HFFc6 (cell line): ENCODE results near the gene AGPAT3. TPM values are rescaled to one million over a fixed set of nuclear protein-coding genes. Genes with fewer than 3 reads are reported as not detected.

Experiments used
- DNase-seq: peaks from one replicate; pipeline ENCODE4 v3.0.0-alpha.2; 2018
- H3K27ac Mint-ChIP-seq: 2 replicates; pipeline ENCODE4 v1.8.0; 2020; ENCODE audit warnings: mild to moderate bottlenecking, mixed read lengths
- H3K27me3 Mint-ChIP-seq: 2 replicates; pipeline ENCODE4 v1.8.0; 2021; ENCODE audit warnings: mild to moderate bottlenecking, moderate library complexity, mixed read lengths; ENCODE audit not compliant: insufficient read depth
- H3K36me3 Mint-ChIP-seq: 2 replicates; pipeline ENCODE4 v1.8.0; 2021; ENCODE audit warnings: low read depth, mixed read lengths
- H3K4me1 Mint-ChIP-seq: 2 replicates; pipeline ENCODE4 v1.8.0; 2020; ENCODE audit warnings: low read depth, mixed read lengths
- H3K4me3 Mint-ChIP-seq: 2 replicates; pipeline ENCODE4 v1.8.0; 2020; ENCODE audit warnings: mild to moderate bottlenecking, moderate library complexity, mixed read lengths
- H3K9me3 Mint-ChIP-seq: 2 replicates; pipeline ENCODE4 v1.8.0; 2020; ENCODE audit warnings: mild to moderate bottlenecking, mixed read lengths
- total RNA-seq, 6 experiments: library from RNA; stranded (reverse); fragmentation: NEBNext Ultra II Directional; extraction: Animal tissue kit (Norgen Biotek cat#: 25700); gene quantifications; 2 replicates in 1 of 6; 3 replicates in 5 of 6; pipeline ENCODE4 v1.2.3, GENCODE V29; 2021
- TF ChIP-seq, protein P1 (sequence below): fragments of 200-600 bp; sonication (generic); IDR thresholded peaks from 2 replicates; pipeline ENCODE4 v1.5.0; 2021; ENCODE audit warnings: antibody characterized with exemption, mild to moderate bottlenecking

AGPAT3 gene
- total RNA-seq, 6 experiments from 2014 or later = 94.6 to 114 (median 97.8) TPM

GRCh38 chr21:43903451-43904091 is 38.5 kb downstream of the AGPAT3 start:
- no peak overlapping the region for H3K27ac Mint-ChIP-seq
- peaks cover 2% of the 10 kb centered on the region for H3K27me3 Mint-ChIP-seq
- TF ChIP-seq, protein P1, sequence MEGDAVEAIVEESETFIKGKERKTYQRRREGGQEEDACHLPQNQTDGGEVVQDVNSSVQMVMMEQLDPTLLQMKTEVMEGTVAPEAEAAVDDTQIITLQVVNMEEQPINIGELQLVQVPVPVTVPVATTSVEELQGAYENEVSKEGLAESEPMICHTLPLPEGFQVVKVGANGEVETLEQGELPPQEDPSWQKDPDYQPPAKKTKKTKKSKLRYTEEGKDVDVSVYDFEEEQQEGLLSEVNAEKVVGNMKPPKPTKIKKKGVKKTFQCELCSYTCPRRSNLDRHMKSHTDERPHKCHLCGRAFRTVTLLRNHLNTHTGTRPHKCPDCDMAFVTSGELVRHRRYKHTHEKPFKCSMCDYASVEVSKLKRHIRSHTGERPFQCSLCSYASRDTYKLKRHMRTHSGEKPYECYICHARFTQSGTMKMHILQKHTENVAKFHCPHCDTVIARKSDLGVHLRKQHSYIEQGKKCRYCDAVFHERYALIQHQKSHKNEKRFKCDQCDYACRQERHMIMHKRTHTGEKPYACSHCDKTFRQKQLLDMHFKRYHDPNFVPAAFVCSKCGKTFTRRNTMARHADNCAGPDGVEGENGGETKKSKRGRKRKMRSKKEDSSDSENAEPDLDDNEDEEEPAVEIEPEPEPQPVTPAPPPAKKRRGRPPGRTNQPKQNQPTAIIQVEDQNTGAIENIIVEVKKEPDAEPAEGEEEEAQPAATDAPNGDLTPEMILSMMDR = no peak
- no peaks in the 10 kb centered on the region for H3K9me3 Mint-ChIP-seq
- peaks cover 19% of the 10 kb centered on the region; the same call in 1 of the 2 replicates for H3K4me1 Mint-ChIP-seq
- no peak overlapping the region for H3K4me3 Mint-ChIP-seq
- no peak for DNase-seq
- peaks cover 30% of the 10 kb centered on the region for H3K36me3 Mint-ChIP-seq

GRCh38 chr21:43904331-43904781 is 39.3 kb downstream of the AGPAT3 start:
- Mint-ChIP-seq H3K4me1 (peaks cover 19% of the 10 kb centered on the region; the same call in 1 of the 2 replicates), H3K36me3 (peaks cover 26% of the 10 kb centered on the region), H3K27ac (no peak overlapping the region), H3K9me3 (no peaks in the 10 kb centered on the region), H3K4me3 (no peak overlapping the region), H3K27me3 (peaks cover 2% of the 10 kb centered on the region)
- TF ChIP-seq, protein P1 = no peak
- no peak for DNase-seq

DNA sequence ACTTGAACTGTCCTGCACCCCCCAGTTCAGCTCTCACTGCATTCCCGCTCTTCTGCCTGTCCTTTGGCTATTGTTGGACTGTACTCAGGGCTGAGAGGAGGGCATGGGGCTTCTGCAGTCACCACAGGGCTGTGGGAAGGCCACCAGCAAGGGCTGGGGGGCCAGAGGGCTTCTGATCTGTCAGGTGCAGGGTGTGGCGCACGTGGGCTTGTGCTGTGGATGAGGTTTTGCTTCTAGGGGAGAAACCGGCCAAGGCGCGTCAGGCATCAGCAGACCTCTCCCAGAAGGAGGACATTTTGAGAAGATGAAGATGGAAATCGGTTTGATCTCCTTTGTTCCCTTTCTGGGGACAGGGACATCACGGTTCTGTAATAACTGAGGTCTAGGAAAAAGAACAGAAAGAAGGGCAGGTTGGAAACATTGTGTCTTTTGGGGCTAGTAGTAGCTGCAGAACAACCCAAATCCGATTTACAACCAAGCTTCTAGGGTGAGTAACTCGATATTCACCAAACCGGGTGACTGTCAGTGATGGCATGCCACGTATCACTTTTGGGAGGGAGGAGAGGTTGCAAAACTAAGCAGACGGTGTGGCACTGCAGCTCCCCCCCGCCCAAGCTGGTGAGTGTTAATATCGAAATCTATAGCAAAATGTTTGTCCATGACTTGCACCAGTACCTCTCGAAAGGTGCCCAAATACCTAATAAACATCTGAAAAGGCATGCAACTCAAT is 40.9 kb downstream of the AGPAT3 start:
- no peak for DNase-seq
- H3K36me3 Mint-ChIP-seq = peaks cover 20% of the 10 kb centered on the region; the same call in 1 of the 2 replicates
- no peak overlapping the region for H3K27ac Mint-ChIP-seq
- no peak overlapping the region for H3K4me3 Mint-ChIP-seq
- H3K9me3 Mint-ChIP-seq = no peaks in the 10 kb centered on the region
- peaks cover 19% of the 10 kb centered on the region; the same call in 1 of the 2 replicates for H3K4me1 Mint-ChIP-seq
- H3K27me3 Mint-ChIP-seq = peaks cover 8% of the 10 kb centered on the region
- TF ChIP-seq, protein P1 = no peak

DNA sequence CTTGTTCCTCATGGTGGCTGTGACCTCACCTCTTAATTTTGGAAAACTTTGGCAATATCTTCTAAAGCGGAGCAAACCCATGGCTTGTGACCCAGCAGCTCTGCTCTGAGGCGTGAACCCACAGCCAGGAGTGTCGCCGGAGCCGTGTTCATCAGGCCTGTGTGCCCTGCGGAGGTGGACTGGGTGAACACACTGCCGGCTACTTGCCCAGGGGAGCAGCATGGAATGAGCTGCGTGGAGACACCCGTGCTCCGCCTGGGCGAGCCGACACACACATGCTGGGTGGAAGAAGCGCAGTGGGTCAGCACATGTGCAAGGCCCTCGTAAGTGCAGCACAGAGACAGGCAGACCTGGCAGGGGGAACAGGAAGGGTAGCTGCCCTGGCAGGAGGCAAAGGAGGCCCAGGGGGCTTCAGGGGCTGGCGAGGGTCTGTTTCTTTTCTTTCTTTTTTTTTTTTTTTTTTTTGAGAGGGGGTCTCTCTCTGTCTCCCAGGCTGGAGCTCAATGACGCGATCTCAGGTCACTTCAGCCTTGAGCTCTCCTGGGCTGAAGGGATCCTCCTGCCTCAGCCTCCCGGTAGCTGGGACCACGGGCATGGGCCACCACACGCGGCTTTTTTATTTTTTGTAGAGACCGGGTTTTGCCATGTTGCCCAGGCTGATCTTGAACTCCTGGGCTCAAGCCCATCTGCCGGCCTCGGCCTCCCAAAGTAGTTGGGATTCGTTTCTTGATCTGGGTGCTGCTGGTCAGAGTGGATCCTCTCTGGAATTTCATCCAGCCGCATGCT is 41.8 kb downstream of the AGPAT3 start:
- H3K36me3 Mint-ChIP-seq = peaks cover 17% of the 10 kb centered on the region; the same call in 1 of the 2 replicates
- peaks cover 15% of the 10 kb centered on the region; the same call in 1 of the 2 replicates for H3K4me1 Mint-ChIP-seq
- no peak for DNase-seq
- TF ChIP-seq, protein P1 = no peak
- H3K27me3 Mint-ChIP-seq = peaks cover 8% of the 10 kb centered on the region
- no peak overlapping the region for H3K4me3 Mint-ChIP-seq
- no peaks in the 10 kb centered on the region for H3K9me3 Mint-ChIP-seq
- H3K27ac Mint-ChIP-seq = no peak overlapping the region

DNA sequence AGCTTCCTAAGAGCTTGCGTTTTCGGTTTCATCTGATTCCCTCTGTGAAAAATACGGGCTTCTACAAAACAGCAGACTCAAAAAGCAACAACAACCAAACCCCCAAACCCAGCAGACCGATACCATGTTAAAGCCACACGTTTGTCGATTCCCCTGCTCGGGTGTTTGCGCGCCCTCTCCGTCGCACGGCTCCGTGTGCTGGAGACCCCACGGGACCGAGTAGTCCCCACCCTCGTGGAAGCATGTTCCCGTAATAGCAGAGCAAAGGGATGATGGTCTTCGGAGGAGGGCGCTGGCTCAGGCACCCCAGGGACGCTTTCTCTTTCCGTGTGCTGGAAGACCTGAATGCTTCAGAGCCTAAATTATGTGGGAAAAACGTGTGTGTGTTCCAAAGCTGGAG is 42.7 kb downstream of the AGPAT3 start:
- peaks cover 24% of the 10 kb centered on the region for H3K36me3 Mint-ChIP-seq
- peaks cover 7% of the 10 kb centered on the region for H3K27me3 Mint-ChIP-seq
- H3K4me1 Mint-ChIP-seq = peaks cover 12% of the 10 kb centered on the region; the same call in 1 of the 2 replicates
- TF ChIP-seq, protein P1 = no peak
- no peak overlapping the region for H3K4me3 Mint-ChIP-seq
- DNase-seq = no peak
- H3K9me3 Mint-ChIP-seq = peaks cover 9% of the 10 kb centered on the region
- no peak overlapping the region; the same call in 1 of the 2 replicates for H3K27ac Mint-ChIP-seq
